DOHH2 (cell line): ENCODE results near the gene JADE1.

Experiments
- H3F3A ChIP-seq: fragments of 200-600 bp; sonication (generic), shearing (Covaris generic); 2 replicates; pipeline ENCODE4 v1.6.0; 2016; ENCODE audit warnings: antibody characterized with exemption, mild to moderate bottlenecking; ENCODE audit not compliant: control insufficient read depth, insufficient read depth
- H3K27ac ChIP-seq: fragments of 200-600 bp; sonication (generic); 2 replicates; pipeline ENCODE4 v1.5.1; 2014; ENCODE audit warnings: low read depth, mild to moderate bottlenecking, low read length, moderate library complexity
- H3K27me3 ChIP-seq: fragments of 200-600 bp; sonication (generic); 2 replicates; pipeline ENCODE4 v1.6.1; 2014; ENCODE audit warnings: mild to moderate bottlenecking, low read length, mixed read lengths; ENCODE audit not compliant: control insufficient read depth
- H3K36me3 ChIP-seq: fragments of 200-600 bp; sonication (generic); 2 replicates; pipeline ENCODE4 v1.6.1; 2014; ENCODE audit warnings: mild to moderate bottlenecking, low read length, moderate library complexity, mixed read lengths; ENCODE audit not compliant: control insufficient read depth
- H3K4me1 ChIP-seq: fragments of 200-600 bp; sonication (generic); 2 replicates; pipeline ENCODE4 v1.6.1; 2014; ENCODE audit warnings: mild to moderate bottlenecking, low read length, mixed read lengths; ENCODE audit not compliant: control insufficient read depth
- H3K4me2 ChIP-seq: fragments of 200-600 bp; sonication (generic); 2 replicates; pipeline ENCODE4 v1.6.0; 2014; ENCODE audit warnings: mild to moderate bottlenecking, low read length, moderate library complexity
- H3K4me3 ChIP-seq: fragments of 200-600 bp; sonication (generic); 2 replicates; pipeline ENCODE4 v1.5.1; 2014; ENCODE audit warnings: mild to moderate bottlenecking, low read length, mixed read lengths
- H3K79me2 ChIP-seq: fragments of 200-600 bp; sonication (generic); 2 replicates; pipeline ENCODE4 v1.6.1; 2014; ENCODE audit warnings: mild to moderate bottlenecking, low read length, mixed read lengths; ENCODE audit not compliant: control insufficient read depth
- H3K9me2 ChIP-seq: fragments of 200-600 bp; sonication (generic); replicated peaks from 2 replicates; pipeline ENCODE4 v1.6.1; 2014; ENCODE audit warnings: mild to moderate bottlenecking, low read length, mixed read lengths; ENCODE audit not compliant: control insufficient read depth
- H3K9me3 ChIP-seq: fragments of 200-600 bp; sonication (generic); 2 replicates; pipeline ENCODE4 v1.6.1; 2014; ENCODE audit warnings: antibody characterized with exemption, low read length, mixed read lengths; ENCODE audit not compliant: control insufficient read depth, insufficient read depth
- H4K20me1 ChIP-seq: fragments of 200-600 bp; sonication (generic); 2 replicates; pipeline ENCODE4 v1.6.0; 2014; ENCODE audit warnings: low read depth, mild to moderate bottlenecking, antibody characterized with exemption, low read length, moderate library complexity; ENCODE audit not compliant: control insufficient read depth, insufficient read depth
- CTCF ChIP-seq: fragments of 200-600 bp; sonication (generic); IDR thresholded peaks from one replicate; pipeline ENCODE4 v1.5.1; 2014; ENCODE audit warnings: antibody characterized with exemption, mild to moderate bottlenecking, low read depth, low read length; ENCODE audit not compliant: poor library complexity, severe bottlenecking
- EZH2phosphoT487 ChIP-seq: fragments of 200-600 bp; sonication (generic); IDR thresholded peaks from 2 replicates; pipeline ENCODE4 v1.6.1; 2017; ENCODE audit warnings: borderline replicate concordance, mild to moderate bottlenecking, antibody characterized with exemption, low read length, moderate library complexity, mixed read lengths

JADE1 gene

GRCh38 chr4:128782875-128783614, 26.5 kb upstream of the JADE1 start:
- no peak for TF ChIP-seq CTCF
- no peak for TF ChIP-seq EZH2phosphoT487
- Histone ChIP-seq H3K79me2 (no peaks in the 10 kb centered on the region), H3K9me3 (no peaks in the 10 kb centered on the region), H3K9me2 (no peaks in the 10 kb centered on the region), H3K4me1 (no peaks in the 10 kb centered on the region), H4K20me1 (no peaks in the 10 kb centered on the region), H3K27me3 (no peaks in the 10 kb centered on the region), H3K36me3 (no peaks in the 10 kb centered on the region), H3F3A (no peaks in the 10 kb centered on the region), H3K4me2 (no peak overlapping the region), H3K27ac (no peak overlapping the region), H3K4me3 (no peak overlapping the region)

DNA sequence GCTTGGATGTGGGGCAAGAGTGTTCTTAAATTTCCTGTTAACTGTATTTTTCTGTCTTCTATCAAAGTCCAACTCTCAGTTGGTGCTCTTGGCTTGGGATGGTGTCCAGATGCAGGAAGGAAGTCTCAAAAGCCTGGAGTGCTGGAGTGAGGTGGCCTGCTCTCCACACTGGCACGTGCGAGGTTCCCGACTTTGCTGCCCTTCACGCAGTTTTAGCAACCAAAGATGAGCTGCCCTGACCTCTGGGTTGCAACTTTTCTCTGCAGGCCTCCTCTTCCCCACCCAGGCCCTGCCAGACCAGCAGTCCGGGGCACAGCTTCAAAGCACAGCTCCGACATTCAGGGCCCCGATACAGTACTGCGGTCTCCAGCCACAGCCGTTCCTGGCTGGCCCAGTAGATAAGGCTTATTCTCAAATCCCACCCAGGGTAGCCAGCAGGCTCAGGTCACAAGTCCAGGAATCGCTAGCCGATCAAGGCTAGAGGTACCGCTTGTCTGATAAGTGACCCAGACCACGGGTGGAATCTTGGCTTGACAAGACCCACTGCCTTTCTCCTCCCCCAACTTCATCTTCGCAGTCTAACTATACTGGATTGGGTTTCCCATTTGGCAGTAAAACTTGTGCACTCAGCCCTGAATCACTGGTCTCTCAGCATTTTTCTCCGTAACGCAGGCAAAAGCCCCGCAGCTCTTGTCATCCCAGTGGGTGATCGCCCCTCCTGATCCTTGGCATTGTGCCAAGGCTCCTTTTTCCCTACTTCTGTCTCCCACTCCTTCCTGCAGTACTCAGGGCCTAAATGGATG, 21.8 kb upstream of the JADE1 start:
- Histone ChIP-seq H3K4me2 (no peak overlapping the region), H3K27me3 (no peaks in the 10 kb centered on the region), H3K4me3 (no peak overlapping the region), H3K36me3 (no peaks in the 10 kb centered on the region), H3K9me3 (no peaks in the 10 kb centered on the region), H3K9me2 (no peaks in the 10 kb centered on the region), H3F3A (no peaks in the 10 kb centered on the region), H3K4me1 (no peaks in the 10 kb centered on the region), H4K20me1 (no peaks in the 10 kb centered on the region), H3K79me2 (no peaks in the 10 kb centered on the region), H3K27ac (no peak overlapping the region)
- TF ChIP-seq CTCF (no peak), EZH2phosphoT487 (no peak)

GRCh38 chr4:128793859-128794672, 15.4 kb upstream of the JADE1 start:
- Histone ChIP-seq H3K4me1 (no peaks in the 10 kb centered on the region), H3K9me2 (no peaks in the 10 kb centered on the region), H3K27me3 (no peaks in the 10 kb centered on the region), H3K4me3 (no peak overlapping the region), H3K27ac (no peak overlapping the region), H3K9me3 (no peaks in the 10 kb centered on the region), H3F3A (no peaks in the 10 kb centered on the region), H3K36me3 (no peaks in the 10 kb centered on the region), H3K79me2 (no peaks in the 10 kb centered on the region), H4K20me1 (no peaks in the 10 kb centered on the region), H3K4me2 (no peak overlapping the region)
- no peak for TF ChIP-seq EZH2phosphoT487
- no peak for TF ChIP-seq CTCF
